HG03558 (cell line): ENCODE measurements around the gene KRT7.
"Not testable (repeated sequence)": the region's sequence is repeated elsewhere in the genome, so short reads cannot be mapped to it uniquely, and the experiment has no call there.

Source experiments
- ATAC-seq: cut with Tn5 transposase; IDR thresholded peaks from one replicate; pipeline ENCODE4 v1.9.1; 2021; ENCODE audit warnings: moderate number of reproducible peaks; ENCODE audit not compliant: unreplicated experiment; ENCODE audit errors: extremely low read depth

KRT7 gene

GRCh38 chr12:52290483-52291134 lies 57.6 kb downstream of the KRT7 start:
- not testable (repeated sequence) for ATAC-seq

- no peak for ATAC-seq
Measured at GRCh38 chr12:52291267-52291935, 58.4 kb downstream of the KRT7 start, which contains the start of gene KRT81. Gene KRT81, minus strand, starts transcription at chr12:52291534. Its CDS starts 69 bp downstream, at chr12:52291465.

- no peak for ATAC-seq
Measured at GRCh38 chr12:52293926-52294325, 60.9 kb downstream of the KRT7 start.

GRCh38 chr12:52294803-52295202 lies 61.8 kb downstream of the KRT7 start:
- no peak for ATAC-seq

- ATAC-seq, result no peak
Measured at GRCh38 chr12:52295663-52296062, 62.6 kb downstream of the KRT7 start.

- ATAC-seq, result no peak
Measured at GRCh38 chr12:52296572-52297215, 63.7 kb downstream of the KRT7 start.
